NB4 (cell line): ENCODE measurements around the gene IQGAP3.

Experiments
- DNase-seq: peaks from one replicate; pipeline ENCODE4 v3.0.0; 2010; ENCODE audit warnings: low read depth
- H3K4me3 ChIP-seq: one replicate; pipeline ENCODE4 v1.5.1; 2011; ENCODE audit warnings: mild to moderate bottlenecking, low read depth, low read length, moderate library complexity
- MYC ChIP-seq: IDR thresholded peaks from 2 replicates; pipeline ENCODE4 v1.6.1; 2011; ENCODE audit warnings: low read depth, low read length
- POLR2A ChIP-seq: IDR thresholded peaks from 2 replicates; pipeline ENCODE4 v1.6.1; 2011; ENCODE audit warnings: mild to moderate bottlenecking; ENCODE audit not compliant: insufficient read length; ENCODE audit errors: extremely low read depth
- TF ChIP-seq, protein P1 (sequence below): IDR thresholded peaks from one replicate; pipeline ENCODE4 v1.5.1; 2012; ENCODE audit warnings: low read depth, low read length
- TF ChIP-seq, protein P2 (sequence below): IDR thresholded peaks from 2 replicates; pipeline ENCODE4 v1.6.1; 2011; ENCODE audit warnings: low read depth, low read length

IQGAP3 gene

DNA sequence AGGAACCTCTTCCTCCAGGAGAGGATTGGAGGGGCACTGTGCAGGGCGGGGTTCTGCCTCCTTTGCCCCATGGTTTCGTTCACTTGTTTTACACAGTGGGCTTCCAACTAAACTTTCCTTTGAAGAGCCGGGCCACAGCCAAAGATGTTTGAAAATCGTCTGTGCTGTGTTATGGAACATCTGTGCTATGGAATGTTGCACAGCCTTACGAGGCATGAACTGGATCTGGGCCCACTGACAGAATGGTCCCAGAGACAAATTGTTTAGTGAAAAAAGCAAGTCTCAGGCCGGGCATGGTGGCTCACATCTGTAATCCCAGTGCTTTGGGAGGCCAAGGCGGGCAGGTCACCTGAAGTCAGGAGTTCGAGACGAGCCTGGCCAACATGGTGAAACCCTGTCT, 59.2 kb downstream of the IQGAP3 start:
- TF ChIP-seq, protein P1, sequence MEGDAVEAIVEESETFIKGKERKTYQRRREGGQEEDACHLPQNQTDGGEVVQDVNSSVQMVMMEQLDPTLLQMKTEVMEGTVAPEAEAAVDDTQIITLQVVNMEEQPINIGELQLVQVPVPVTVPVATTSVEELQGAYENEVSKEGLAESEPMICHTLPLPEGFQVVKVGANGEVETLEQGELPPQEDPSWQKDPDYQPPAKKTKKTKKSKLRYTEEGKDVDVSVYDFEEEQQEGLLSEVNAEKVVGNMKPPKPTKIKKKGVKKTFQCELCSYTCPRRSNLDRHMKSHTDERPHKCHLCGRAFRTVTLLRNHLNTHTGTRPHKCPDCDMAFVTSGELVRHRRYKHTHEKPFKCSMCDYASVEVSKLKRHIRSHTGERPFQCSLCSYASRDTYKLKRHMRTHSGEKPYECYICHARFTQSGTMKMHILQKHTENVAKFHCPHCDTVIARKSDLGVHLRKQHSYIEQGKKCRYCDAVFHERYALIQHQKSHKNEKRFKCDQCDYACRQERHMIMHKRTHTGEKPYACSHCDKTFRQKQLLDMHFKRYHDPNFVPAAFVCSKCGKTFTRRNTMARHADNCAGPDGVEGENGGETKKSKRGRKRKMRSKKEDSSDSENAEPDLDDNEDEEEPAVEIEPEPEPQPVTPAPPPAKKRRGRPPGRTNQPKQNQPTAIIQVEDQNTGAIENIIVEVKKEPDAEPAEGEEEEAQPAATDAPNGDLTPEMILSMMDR, result no peak
- TF ChIP-seq, protein P2, sequence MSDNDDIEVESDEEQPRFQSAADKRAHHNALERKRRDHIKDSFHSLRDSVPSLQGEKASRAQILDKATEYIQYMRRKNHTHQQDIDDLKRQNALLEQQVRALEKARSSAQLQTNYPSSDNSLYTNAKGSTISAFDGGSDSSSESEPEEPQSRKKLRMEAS, result no peak
- TF ChIP-seq POLR2A, result no peak
- no peak for TF ChIP-seq MYC
- DNase-seq, result no peak
- H3K4me3 ChIP-seq, result no peak overlapping the region

GRCh38 chr1:156511644-156512043, 60.7 kb downstream of the IQGAP3 start:
- DNase-seq, result no peak
- H3K4me3 ChIP-seq, result no peak overlapping the region
- TF ChIP-seq MYC, result no peak
- TF ChIP-seq, protein P2, result no peak
- no peak for TF ChIP-seq POLR2A
- TF ChIP-seq, protein P1, result no peak

GRCh38 chr1:156510709-156511108, 61.7 kb downstream of the IQGAP3 start:
- TF ChIP-seq MYC (no peak), POLR2A (no peak)
- TF ChIP-seq, protein P2, result no peak
- TF ChIP-seq, protein P1, result no peak
- no peak overlapping the region for H3K4me3 ChIP-seq
- no peak for DNase-seq

DNA sequence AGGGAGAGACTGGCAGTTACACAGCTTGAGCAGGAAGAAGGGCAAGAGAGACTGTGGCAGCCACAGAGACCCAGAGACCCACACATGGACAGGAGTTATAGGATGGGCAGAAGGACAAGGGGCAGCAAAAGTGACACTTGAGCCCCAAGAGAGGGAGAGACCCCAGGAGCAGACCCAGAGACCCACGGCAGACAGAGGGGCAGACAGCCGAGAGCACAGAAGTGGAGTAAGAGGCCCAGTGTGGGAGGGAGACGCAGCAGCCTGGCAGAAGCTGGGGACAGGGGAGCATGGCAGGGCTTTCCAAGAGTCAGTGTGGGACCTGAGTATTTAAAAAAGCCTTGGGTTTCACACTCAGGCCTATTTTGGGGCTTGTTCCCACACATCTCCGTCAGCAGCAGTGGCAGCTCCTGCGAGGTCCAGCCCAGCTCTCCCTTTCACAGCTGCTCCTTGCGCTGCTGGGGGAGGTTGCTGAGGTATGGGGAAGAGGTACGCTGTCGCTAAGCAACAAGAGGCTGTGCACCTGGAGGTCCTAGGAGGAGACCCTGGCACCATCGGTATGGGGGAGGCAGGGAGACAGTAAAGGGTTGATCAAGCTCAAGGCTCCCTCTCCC, 62.8 kb downstream of the IQGAP3 start:
- no peak overlapping the region for H3K4me3 ChIP-seq
- no peak for TF ChIP-seq POLR2A
- TF ChIP-seq, protein P1, result no peak
- TF ChIP-seq, protein P2, result no peak
- TF ChIP-seq MYC, result no peak
- no peak for DNase-seq

- no peak overlapping the region for H3K4me3 ChIP-seq
- DNase-seq, result no peak
- TF ChIP-seq, protein P1, result no peak
Observed at GRCh38 chr1:156508955-156509234, 63.5 kb downstream of the IQGAP3 start.

DNA sequence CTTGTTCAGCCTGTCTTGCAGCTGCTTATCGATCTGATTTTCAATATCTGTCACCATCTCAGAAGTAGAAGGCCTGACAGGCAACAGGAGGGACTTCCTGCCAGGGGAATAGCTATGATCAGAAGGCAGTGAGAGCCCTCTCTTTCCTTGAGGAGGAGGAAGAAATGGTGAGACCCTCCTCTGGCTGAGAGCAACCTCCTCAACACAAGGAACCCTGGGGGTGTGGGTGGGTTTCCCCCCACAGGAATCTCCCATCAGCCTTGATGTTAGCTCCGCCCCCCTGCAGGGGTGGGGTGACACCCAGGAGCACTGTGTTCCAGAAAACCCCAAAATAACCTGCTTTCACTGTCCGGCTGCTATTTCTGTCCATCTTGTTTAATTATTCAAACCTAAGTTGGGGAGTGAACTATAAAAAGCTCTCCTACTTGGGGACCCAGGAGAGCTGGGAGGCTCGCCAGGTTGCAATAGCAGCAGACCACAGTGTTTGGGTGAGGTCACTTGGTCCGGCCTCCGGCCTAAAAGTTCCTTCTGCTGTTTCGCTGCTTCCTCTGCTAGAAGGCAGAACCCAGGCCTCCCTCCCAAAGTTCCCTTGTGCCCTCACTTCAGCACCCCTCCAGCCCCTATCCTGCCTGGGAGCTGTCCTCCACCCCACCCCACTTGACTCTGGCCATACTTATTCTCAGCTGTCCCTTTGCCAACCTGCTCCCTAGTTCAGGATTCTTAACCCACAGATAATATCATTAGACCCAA, 64.0 kb downstream of the IQGAP3 start:
- no peak for DNase-seq
- TF ChIP-seq, protein P2, result no peak
- H3K4me3 ChIP-seq, result no peak overlapping the region
